GM21390 (cell line): ENCODE data around the gene GAL3ST1.
"Not testable (repeated sequence)": the region's sequence is repeated elsewhere in the genome, so short reads cannot be mapped to it uniquely, and the experiment has no call there.

Experiments
- ATAC-seq: cut with Tn5 transposase; IDR thresholded peaks from one replicate; pipeline ENCODE4 v1.9.1; 2021; ENCODE audit not compliant: unreplicated experiment

Gene GAL3ST1

DNA sequence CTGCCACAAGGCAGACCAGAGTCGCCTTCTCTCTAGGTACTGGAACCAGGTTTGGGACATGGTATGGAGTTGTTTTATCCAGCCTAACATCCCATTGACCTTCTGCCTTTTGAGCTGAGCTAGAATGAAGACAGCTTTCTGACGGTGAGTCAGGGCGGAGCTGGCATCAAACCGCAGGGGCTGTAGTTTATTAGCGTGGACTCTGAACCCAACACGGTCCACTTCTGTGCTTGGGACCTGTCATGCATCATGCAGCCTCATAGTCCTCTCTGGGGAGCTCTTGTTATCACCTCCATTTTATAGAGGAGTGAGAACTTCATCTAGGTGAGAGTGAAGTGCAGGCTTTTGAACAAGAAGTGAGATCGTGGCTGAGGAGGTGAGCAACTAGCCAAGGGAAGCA, 8.3 kb downstream of the GAL3ST1 start:
- ATAC-seq: no peak

DNA sequence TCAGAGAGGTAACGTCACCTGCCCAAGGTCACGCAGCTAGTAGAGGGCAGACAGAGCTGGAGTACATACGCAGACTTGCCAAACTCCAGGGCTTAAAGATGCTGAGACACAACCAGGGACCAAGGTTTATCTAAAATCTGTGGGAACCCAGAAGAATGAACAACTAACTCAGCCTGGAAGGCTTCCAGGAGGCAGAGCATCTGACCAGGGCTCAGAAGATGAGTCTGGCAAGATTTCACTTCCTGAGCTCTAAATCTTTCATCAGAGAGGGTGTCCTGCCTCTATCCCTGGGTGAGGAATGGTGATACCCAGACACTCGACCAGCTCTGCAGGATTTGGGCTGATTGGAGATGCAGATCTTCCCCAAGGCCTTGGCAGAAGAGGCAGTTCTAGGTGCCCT, 9.1 kb downstream of the GAL3ST1 start:
- no peak for ATAC-seq

DNA sequence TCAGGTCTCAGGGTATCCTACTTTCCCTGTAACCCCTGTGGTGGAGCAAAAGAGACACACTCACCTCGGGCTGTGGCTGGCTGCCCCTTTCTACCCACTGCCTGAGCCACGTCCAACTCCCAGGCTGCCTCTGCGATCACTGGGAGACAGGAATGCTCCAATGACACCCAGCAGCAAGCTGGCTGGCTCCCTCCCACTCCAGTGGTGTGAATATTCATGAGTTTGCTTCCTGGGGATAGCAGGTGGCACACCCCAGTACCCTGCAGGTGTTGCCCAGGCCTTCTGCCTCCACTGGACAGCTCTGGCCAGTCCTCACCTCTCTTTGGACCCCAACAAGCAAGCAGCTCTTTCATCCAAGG, 9.7 kb downstream of the GAL3ST1 start:
- ATAC-seq: no peak

DNA sequence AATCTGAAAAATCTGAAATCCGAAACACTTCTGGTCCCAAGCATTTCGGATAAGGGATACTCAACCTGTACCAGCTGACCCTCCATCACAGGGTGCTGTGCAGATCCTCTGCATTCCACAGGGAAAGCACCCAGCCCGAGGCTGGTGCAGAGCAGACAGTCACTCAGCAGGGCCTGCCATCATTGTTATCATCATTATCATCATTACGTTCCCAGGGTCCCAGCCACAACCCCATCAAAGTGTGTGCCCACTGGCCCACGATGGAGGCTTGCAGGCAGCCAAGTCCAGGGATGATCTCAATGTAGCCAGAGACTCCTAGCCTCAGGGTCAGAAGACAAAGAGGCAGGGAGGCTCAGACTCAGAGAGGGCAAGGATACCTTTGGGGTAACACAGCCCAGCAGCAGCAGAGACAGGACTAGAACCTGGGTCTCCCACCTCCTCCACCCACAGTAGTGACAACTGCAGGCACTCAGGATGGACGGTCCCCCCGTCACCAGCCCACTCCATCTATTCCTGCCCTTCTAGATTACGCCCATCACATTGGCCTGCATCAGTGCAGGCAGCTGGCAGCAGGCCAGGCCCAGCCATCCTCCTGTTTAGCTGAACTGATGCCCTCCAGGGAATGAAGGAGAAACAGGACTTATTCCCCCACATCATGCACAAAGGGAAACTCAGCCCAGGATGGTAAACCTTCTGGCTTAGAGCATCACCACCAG, 10.3 kb downstream of the GAL3ST1 start:
- ATAC-seq: no peak

DNA sequence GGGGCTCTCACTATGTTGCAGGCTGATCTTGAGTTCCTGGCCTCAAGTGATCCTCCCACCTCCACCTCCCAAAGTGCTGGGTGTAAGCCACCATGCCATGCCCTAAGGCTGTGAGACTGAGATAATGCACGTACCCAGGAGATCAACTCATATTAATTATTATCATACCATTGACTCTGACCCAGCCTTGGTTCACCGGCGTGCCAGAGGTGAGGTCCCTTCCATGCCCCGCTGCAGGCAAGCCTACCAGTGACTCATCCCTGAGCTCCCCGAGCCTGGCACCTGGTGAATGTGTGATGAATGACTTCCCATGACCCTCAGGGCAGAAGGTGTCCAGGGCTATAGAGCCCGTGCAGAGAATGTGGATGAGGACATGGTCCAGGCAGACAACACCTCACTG, 12.1 kb downstream of the GAL3ST1 start:
- no peak for ATAC-seq

DNA sequence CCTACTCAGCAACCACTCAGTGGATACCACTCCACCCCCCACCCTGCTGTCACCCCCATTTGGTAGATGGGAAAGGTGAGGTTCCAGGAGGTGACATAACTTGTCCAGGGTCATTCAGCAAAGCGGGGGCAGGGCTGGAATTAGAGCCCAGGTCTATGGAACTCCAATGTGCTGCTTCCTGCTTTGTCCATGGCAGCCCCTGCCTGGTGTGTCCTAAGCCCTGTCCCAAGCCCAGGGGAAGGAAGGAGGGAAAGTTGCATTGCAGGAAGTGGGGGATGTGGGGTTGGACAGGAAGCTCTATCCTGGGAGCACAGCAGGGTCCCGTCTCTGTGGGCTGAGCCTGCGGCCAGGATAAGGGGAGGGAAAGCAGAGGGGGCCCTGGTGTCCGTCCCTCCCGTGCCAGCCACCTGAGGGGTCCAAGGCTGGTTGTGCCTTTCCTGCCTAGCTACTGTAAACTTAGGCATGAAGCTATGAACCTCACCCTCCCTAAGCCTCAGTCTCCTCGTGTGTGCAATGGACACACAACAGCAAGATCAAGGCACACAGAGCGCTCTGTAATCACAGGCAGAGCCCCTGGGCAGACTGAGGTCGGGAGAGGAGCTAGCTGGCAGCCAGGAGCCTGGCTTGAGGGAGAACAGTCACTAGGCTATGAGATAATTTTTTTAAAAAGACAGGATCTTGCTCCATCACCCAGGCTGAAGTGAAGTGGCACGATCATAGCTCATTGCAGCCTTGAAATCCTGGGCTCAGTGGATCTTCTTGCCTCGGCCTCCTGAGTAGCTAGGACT, 12.9 kb downstream of the GAL3ST1 start:
- no peak for ATAC-seq

DNA sequence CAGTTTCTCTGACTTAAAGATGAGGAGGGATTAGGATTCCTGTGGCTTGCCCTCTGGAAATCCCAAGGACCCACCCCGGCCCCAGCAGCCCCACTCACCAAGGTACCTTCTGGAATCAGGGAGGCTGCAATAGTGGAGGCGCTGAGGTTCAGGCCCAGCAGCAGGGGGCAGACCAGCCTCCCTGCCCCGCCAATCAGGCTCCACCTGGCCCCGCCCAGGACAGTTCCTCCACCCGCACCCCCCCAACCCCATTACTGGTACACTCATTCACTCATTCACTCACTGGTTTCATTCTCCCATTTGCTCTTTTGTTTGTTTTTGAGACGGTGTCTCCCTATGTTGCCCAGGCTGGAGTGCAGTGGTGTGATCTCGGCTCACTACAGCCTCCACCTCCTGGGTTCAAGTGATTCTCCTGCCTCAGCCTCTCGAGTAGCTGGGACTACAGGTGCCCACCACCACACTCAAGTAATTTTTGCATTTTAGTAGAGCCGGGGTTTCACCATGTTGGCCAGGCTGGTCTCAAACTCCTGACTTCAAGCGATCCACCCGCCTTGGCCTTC, 13.7 kb downstream of the GAL3ST1 start:
- not testable (repeated sequence) for ATAC-seq

DNA sequence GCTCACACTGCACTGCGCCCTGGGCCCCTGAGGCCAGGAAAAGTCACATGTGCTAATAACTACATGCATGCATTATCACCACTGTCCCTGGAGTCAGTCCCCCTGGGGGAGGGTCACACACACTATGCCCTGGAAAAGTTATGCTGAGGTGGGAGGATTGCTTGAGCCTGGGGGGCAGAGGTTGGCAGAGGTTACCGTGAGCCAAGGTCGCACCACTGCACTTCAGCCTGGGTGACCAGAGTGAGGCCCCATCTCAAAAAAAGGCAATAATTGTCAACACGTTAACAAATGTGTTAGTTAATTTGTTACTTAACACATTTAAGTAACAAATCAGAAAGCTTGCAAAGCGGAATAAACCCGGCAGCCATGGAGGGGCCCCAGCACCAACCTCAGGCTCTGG, 14.6 kb downstream of the GAL3ST1 start:
- no peak for ATAC-seq

DNA sequence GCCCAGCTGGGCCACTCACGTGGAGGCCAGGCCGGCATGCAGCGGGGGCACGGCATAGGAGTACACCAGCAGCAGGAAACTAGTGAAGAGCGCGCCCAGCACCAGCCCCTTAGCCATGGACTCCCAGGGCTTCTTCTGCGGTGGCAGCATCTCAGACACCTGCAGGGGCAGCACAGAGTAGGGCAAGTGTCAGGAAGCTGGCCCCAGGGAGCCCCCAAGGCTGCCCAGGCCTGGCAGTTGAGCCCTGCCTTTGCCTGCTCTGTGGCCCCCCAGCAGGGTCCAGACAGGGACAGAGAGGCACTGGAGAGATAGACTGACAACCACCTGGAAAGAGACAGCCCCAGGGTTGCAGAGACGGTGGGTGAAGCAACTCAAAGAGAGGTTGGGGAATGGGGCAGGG, 17.2 kb downstream of the GAL3ST1 start:
- ATAC-seq: no peak

DNA sequence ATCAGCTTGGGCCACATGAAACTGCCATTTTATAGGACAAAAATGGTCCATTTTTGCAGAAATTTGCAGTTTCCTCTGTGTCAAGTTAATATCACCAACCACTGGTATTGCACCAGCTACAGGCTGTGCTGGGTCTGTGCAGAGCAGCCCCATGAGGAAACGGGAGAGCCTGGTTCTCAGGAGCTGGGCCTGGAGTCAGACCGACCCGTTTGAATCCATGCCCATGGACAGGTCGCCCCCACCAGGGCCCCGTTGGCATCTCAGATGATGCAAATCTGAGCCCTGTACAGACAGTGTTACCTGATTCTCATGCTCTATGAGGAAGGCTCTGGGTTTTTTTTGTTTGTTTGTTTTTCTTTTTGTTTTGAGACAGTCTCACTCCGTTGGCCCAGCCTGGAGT, 18.1 kb downstream of the GAL3ST1 start:
- no peak for ATAC-seq

DNA sequence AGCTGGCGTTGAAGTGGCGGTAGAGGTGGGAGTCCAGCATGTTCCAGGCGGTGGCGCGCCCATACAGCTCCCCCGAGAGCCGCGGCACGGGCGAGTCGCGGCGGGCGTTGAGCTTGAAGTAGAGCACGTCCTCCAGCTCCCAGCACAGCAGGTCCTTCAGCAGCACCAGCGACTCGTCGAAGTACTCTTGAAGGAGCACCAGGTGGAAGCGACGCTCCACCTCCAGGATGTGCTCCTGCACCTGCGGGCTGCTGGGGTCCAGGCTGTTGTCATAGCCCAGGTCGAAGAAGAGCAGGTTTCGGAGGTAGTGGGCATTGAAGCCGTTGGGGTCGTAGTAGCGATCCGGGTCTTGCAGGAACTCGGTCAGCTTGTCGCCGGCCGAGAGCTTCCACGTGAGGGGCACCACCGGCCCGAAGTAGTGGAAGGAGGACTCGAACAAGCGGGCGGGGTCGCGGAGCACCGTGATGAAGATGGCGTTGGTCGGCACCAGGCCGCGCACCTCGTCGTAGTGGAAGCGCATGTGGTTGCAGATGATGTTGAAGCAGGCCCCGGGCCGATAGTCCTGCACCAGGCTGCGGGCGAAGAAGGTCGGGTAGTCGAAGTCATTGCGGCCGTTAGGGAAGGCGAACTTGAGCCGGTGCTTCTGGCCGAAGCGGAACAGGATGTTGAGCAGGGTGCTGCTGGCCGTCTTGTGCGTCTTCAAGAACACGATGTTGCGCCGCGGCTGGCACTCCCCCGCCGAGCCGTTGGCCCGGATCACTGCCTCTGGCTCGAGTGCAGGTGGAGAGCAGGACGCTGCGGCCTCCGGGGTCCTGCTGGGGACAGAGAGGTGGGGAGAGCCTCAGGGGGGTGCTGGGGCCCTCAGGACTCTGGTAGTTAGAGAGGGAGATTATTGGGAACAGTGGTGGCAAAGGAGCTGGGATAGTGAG, 18.9 kb downstream of the GAL3ST1 start:
- ATAC-seq: no peak

DNA sequence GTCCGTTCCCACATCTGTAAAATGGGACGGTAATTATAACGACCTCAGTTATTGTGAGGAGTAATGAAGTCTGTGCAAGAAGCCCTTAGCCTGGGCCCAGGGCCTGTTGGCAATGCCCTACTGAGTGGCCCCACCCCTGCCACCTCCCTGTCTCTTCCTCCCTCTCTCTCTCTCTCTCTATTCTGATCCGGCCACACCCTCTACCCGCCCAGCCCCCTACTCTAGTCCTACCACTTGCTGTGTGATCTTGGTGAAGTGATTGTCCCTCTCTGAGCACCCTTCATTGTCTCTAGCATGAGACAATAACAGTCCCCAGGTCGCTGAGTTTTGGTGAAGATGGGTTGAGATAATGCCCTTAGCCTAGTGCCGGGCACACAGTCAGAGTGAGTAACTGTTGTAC, 20.5 kb downstream of the GAL3ST1 start:
- no peak for ATAC-seq

DNA sequence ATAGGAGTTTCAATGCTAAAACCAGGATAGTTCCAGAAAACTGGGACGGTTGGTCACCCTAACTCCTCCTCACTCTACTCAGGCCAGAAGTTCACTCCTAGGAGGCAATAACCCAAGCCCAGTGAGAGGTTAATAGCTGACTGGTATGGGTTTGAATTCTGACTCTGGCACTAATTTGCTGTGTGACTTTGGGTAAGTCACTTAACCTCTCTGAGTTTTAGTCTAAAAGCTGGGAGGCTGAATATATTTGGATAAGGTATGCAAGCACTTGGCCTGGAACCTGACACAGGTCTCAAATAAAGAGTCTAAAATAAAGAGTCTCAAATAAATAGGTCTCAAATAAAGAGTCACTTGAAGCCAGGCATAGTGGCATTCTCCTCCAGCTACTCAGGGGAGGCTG, 21.7 kb downstream of the GAL3ST1 start:
- no peak for ATAC-seq

DNA sequence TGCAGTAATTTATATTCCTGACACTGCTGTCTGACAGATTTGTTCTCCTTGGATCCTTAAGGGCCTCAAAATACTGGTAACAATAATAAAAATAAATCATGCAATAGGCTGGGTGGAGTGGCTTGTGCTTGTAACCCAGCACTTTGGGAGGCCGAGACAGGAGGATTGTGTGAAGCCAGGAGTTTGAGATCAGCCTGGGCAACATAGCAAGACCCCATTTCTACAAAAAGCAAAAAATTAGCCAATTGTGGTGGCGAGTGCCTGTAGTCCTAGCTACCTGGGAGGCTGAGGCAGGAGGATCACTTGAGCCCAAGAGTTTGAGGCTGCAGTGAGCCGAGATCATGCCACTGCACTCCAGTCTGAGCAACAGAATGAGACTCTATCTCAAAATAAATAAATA, 22.7 kb downstream of the GAL3ST1 start:
- not testable (repeated sequence) for ATAC-seq

DNA sequence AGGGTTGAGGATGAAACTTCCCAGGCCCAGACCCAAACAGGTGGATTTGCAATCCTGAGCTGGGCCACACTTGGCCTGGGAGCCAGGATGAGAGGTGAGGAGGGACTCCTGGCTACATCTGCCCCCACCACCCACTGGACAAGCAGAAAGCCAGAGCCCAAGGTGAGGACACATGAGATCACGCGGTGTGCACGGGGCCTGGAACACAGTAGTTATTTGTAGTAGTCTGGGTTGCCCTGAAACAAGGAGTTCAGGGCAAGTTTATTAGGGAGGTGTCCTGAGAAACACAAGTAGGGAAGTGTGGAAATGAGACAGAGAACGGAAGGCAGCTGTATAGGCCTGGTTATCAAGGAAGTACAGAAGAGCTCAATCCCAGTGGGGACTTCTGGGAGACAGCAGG, 27.3 kb downstream of the GAL3ST1 start:
- no peak for ATAC-seq

DNA sequence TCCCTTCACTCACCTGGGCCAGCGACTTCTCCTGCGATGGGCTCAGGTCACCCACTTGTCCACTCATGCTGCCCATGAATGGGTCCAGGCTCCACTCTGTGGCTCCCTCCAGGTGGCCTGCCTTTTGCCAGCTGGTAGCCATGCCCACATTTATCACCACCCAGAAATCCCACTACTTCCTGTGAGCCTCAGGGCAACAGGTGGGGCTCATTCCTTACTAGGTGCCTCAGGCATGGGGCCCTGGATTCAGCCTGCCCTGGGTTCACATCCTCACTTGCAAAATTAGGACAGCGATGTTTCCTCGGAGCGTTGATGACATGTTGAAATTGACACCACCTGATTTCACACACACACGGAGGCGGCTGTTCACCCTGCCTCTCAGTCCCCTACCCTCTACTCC, 27.8 kb downstream of the GAL3ST1 start, which contains the start of gene SEC14L6:
Gene SEC14L6, minus strand, starts transcription at position 126 of the 400 bp plus-strand sequence. Its CDS starts 59 bp downstream, at position 67.
- no peak for ATAC-seq

DNA sequence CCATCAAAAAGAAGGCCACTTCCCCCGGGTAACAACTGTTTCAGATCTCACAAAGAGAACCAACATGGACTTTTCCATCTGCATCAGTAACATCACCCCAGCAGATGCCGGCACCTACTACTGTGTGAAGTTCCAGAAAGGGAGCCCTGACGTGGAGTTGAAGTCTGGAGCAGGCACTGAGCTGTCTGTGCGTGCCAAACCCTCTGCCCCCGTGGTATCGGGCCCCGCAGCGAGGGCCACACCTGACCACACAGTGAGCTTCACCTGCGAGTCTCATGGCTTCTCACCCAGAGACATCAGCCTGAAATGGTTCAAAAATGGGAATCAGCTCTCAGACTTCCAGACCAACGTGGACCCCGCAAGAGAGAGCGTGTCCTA, 31.7 kb downstream of the GAL3ST1 start:
- no peak for ATAC-seq

DNA sequence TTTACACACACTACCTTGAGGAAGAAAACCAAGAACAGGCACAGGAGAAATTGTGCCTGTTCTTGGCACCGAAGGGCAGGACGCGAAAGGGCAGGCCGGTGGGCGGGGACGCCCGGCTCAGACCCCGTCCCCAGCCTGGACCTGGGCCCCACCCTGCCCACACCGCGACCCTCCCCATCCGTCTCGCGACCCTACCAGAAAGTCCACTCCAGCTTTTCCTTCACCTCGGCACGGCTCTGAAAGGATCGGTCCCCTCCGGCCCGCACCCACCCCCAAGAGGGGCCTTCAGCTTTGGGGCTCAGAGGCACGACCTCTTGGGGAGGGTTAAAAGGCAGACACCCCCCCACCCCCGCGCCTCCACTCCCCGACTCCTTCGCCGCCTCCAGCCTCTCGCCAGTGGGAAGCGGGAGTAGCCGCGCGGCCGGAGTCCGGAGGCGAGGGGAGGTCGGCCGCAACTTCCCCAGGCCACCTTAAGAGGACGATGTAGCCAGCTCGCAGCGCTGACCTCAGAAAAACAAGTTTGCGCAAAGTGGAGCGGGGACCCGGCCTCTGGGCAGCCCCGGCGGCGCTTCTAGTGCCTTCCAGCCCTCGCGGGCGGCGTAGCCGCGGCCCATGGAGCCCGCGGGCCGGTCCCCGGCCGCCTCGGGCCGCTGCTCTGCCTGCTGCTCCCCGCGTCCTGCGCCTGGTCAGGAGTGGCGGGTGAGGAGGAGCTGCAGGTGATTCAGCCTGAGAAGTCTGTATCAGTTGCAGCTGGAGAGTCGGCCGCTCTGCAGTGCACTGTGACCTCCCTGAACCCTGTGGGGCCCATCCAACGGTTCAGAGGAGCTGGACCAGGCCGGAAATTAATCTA, 32.3 kb downstream of the GAL3ST1 start:
- no peak for ATAC-seq

DNA sequence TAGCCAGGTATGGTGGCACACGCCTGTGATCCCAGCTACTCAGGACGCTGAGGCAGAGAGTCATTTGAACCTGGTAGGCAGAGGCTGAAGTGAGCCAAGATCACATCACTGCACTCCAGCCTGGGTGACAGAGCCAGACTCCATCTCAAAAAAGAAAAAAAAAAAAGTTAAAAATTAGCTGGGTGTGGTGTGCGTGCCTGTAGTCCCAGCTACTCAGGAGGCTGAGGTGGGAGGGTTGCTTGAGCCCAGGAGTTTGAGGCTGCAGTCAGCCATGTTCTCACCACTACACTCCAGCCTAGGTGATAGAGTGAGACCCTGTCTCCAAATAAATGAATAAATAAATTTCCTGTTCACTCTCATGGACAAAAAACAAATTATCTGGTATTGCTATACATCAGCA, 33.0 kb downstream of the GAL3ST1 start:
- ATAC-seq: not testable (repeated sequence)

DNA sequence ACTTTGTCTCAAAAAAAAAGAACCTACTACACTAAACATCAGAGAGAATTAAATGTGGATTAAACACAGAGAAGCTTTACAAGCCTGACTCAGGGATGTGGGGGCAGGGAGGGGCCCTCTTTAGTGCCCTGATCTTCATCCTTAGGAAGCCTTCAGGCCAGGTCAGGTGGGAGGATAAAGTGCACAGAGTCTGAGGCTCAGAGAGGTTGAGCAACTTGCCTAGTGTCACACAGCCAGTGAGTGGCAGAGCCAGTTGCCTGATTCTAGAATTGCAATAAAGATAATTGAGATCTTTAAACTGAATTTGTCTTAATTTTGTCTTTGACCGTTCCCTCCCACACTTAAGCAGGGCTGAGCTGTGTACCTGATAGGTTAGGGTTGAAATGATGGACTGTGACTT, 35.1 kb downstream of the GAL3ST1 start:
- ATAC-seq: no peak
